Esophagus squamous epithelium (tissue), 5 donors: ENCODE data around the gene AMFR. TPM values are rescaled to one million over a fixed set of nuclear protein-coding genes. Genes with fewer than 3 reads are reported as not detected.
A peak's percentile ranks its signal among the peaks of the same experiment; 100 is the strongest.

ENCODE experiments used
- DNase-seq: peaks from one replicate; lab custom pipeline; 2025; lab: John Stamatoyannopoulos, UW
- H3K27ac ChIP-seq, 4 donors: fragments of 200-600 bp; sonication (generic); one replicate each; pipeline ENCODE4 v1.5.1; 2016 to 2019; ENCODE audit warnings: mild to moderate bottlenecking in 1 of 4
- H3K27me3 ChIP-seq, 4 donors: fragments of 200-600 bp; sonication (generic); 1 replicate in 3 of 4; 2 replicates in 1 of 4; pipeline versions ENCODE4 v1.5.1 to v1.6.0; 2017 to 2021; ENCODE audit warnings: antibody characterized with exemption in 1 of 4
- H3K36me3 ChIP-seq, 3 donors: fragments of 200-600 bp; sonication (generic); one replicate each; pipeline ENCODE4 v1.5.1; 2016 to 2019
- H3K4me1 ChIP-seq, 3 donors: fragments of 200-600 bp; sonication (generic); one replicate each; pipeline ENCODE4 v1.5.1; 2017 to 2019
- H3K4me3 ChIP-seq, 4 donors: fragments of 200-600 bp; sonication (generic); 1 replicate in 3 of 4; 2 replicates in 1 of 4; pipeline ENCODE4 v1.5.1; 2016 to 2019; ENCODE audit warnings: mild to moderate bottlenecking in 2 of 4, moderate library complexity in 1 of 4
- H3K9me3 ChIP-seq, 3 donors: fragments of 200-600 bp; sonication (generic); one replicate each; pipeline ENCODE4 v1.5.1; 2016 to 2019
- POLR2A ChIP-seq, 4 donors: fragments of 450-650 bp; IDR thresholded peaks; one replicate each; pipeline ENCODE4 v1.6.1; 2017; ENCODE audit warnings: antibody characterized with exemption in 4 of 4, mild to moderate bottlenecking in 4 of 4, moderate library complexity in 3 of 4
- WGBS, 2 donors: methylation state at CpG; one replicate each; pipeline ENCODE4 v1.1.5; 2018; 5-methylcytosine and 5-hydroxymethylcytosine counted together
- intact Hi-C: fragments of 100-400 bp; cut with DNase I; formaldehyde crosslinking; loops from one replicate; pipeline ENCODE4 v1.15.0; 2022
- total RNA-seq, 4 donors: library from RNA; depleted of rRNA; stranded (reverse); fragments of >200 nt; gene quantifications; one replicate each; pipeline ENCODE4 v1.1.0, GENCODE V29; 2016
- TF ChIP-seq, protein P1 (sequence below), 6 experiments: fragments of 450-650 bp in 4 of 6; fragments of 200-600 bp in 2 of 6; sonication (generic) in 2 of 6; IDR thresholded peaks; one replicate each; pipeline ENCODE4 v1.5.1; 2016 to 2019; ENCODE audit warnings: antibody characterized with exemption in 6 of 6, mild to moderate bottlenecking in 4 of 6, moderate library complexity in 4 of 6
- donor health status: DM: yes; HTN: yes; CAD: no.

Gene AMFR
- total RNA-seq, 4 donors from 2014 or later = 69.9 to 133 (median 111) TPM

DNA sequence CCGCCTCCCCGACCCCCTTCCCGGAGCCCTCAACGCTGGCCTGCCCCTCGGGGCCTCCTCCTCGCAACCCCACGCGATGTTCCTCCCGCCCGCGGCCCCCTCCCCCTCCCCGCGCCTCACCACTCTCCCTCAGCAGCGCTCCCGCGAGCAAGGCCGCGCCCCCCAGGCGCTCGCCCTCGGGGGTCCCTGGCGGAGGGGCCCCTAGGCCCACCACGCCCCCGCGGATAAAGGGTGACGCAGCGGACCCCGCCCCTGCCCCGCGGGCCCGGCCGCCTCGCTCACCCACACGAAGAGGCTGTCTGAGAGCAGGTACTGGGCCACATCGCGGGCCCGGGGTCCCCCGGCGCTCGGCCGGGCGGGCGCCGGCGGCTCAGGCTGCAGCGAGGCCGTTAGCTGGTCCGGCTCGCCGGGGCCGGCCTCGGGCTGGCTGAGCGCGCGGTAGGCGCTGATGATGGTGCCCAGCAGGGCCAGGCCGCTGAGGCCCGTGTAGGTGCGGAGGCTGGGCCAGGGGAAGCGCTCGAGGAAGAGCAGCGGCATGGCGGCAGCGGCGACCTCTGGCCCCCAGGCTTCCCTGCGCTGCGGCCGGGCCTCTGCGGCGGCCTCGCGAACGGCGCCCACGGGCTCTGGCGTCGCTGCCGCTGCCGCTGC lies 430 bp downstream of the AMFR start:
- TF ChIP-seq, protein P1, sequence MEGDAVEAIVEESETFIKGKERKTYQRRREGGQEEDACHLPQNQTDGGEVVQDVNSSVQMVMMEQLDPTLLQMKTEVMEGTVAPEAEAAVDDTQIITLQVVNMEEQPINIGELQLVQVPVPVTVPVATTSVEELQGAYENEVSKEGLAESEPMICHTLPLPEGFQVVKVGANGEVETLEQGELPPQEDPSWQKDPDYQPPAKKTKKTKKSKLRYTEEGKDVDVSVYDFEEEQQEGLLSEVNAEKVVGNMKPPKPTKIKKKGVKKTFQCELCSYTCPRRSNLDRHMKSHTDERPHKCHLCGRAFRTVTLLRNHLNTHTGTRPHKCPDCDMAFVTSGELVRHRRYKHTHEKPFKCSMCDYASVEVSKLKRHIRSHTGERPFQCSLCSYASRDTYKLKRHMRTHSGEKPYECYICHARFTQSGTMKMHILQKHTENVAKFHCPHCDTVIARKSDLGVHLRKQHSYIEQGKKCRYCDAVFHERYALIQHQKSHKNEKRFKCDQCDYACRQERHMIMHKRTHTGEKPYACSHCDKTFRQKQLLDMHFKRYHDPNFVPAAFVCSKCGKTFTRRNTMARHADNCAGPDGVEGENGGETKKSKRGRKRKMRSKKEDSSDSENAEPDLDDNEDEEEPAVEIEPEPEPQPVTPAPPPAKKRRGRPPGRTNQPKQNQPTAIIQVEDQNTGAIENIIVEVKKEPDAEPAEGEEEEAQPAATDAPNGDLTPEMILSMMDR (IDR thresholded peaks at IDR 0.05) = no peak
- peak in 2 of 4 donors; percentile 24 to 28 for TF ChIP-seq POLR2A (IDR thresholded peaks at IDR 0.05)
- intact Hi-C loops = no loop called here
- WGBS, 2 donors = 0% methylated on average over 2 of the region's 79 CpGs; no CpG with 5 or more reads in 1 of the 2 donors
- H3K4me1 ChIP-seq = peaks cover 11 to 67% (median 31%) of the 10 kb centered on the region in 3 donors
- no peaks in the 10 kb centered on the region for H3K27me3 ChIP-seq
- peak overlapping the region; percentile 61 to 98 (median 94) for H3K4me3 ChIP-seq
- no peaks in the 10 kb centered on the region for H3K36me3 ChIP-seq
- H3K9me3 ChIP-seq = no peaks in the 10 kb centered on the region
- H3K27ac ChIP-seq = peak overlapping the region; percentile 86 to 94 (median 94)
- DNase-seq = no peak

DNA sequence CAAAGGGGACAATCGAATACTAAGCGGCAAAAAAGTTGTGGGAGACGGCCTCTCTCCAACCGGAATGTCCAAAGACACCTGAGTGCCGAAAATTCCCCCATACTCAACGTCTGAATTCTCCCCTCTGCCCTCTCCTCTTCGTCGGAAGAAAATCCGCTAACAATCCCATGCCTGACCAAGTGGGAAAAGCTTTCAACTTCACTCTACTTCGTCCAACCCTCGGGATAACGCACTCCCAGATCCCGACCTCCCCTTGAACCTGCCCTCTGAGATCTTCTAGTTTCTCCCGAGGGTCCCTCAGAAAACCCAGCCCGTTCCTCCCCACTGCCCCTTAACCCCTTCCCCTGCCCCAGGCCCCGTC lies 961 bp downstream of the AMFR start:
- Histone ChIP-seq H3K27ac (peak overlapping the region; percentile 86 to 94 (median 94)), H3K27me3 (no peaks in the 10 kb centered on the region), H3K36me3 (no peaks in the 10 kb centered on the region), H3K4me1 (peaks cover 11 to 73% (median 36%) of the 10 kb centered on the region in 3 donors), H3K4me3 (peak overlapping the region; percentile 61 to 98 (median 94)), H3K9me3 (no peaks in the 10 kb centered on the region)
- TF ChIP-seq, protein P1 (IDR thresholded peaks at IDR 0.05) = no peak
- TF ChIP-seq POLR2A (IDR thresholded peaks at IDR 0.05) = no peak
- 1 to 3% methylated on average over 14 to 15 of the region's 16 CpGs for WGBS, 2 donors
- intact Hi-C loops = no loop called here
- no peak for DNase-seq

DNA sequence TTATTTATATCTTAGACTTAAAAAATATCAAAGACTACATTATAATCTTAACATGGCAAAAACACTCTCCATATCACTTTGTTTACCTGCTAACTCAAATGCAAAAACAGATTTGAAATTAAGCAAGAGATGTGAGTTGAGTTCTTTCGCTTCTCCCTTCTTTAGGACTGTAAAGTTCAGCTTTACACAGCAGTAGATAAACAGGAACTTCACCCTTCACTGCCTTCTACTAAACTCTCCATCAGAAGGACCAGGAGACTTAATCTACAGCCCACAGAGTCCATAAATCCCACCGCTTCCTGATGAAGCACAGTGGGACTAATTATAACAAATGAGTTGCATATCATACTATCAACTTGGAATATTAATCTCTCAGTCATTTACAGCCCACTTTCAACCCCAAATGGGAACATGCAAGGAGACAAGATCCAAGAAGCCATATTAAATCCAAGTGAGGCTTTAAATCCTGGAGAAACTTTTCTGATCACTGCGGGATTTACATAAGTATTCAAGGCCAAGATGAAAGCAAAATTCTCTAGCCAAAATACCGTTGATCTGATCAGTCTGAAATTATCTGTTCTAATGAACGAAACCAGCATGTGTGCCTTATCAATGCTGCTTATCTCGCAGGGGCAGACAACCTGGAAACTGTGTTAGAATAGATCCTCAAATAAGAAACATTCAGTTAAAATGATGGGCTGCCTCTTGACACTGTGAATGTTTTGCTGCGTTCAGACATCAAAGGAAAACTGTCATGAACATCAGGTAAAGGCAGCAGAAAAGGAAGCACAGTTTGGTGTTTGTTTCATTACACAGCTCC lies 1.6 kb downstream of the AMFR start:
- 19 to 28% methylated on average over 7 of the region's 7 CpGs for whole genome bisulfite sequencing, 2 donors
- H3K9me3 ChIP-seq = no peaks in the 10 kb centered on the region
- H3K27ac ChIP-seq = peak overlapping the region; percentile 86 to 94 (median 94)
- no peaks in the 10 kb centered on the region for H3K36me3 ChIP-seq
- no peaks in the 10 kb centered on the region for H3K27me3 ChIP-seq
- peak overlapping the region; percentile 61 to 98 (median 94) for H3K4me3 ChIP-seq
- intact Hi-C loops = no loop called here
- TF ChIP-seq, protein P1 (IDR thresholded peaks at IDR 0.05) = no peak
- TF ChIP-seq POLR2A (IDR thresholded peaks at IDR 0.05) = no peak
- no peak for DNase-seq
- H3K4me1 ChIP-seq = peaks cover 14 to 78% (median 37%) of the 10 kb centered on the region in 3 donors

DNA sequence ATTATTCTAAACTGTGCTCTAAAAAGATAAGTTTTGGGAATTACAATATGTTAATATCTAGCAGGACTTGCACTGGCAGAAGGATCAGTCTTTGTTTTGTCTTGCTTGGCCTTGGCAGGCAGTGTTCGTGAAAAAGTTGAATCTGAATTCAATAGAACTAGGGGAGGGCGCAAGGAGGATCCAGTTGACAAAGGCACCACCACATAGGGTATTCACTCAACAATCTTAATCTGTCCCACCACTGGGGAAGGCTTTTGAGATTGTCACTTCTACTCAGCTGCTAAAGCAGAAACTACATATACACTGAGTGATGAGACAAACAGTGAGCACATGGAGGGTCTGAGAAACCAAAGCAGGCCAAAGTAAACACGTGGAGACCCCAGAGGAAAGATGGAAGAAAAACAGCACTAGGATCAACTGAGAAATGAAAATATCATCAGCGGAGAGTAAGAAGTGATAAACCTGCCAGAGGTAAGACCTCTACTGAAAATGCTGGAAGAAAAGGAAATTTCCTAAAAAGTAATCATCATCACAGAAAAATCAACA lies 2.4 kb downstream of the AMFR start:
- 66 to 71% methylated on average over 4 of the region's 4 CpGs for WGBS, 2 donors
- Histone ChIP-seq H3K4me1 (peaks cover 14 to 84% (median 37%) of the 10 kb centered on the region in 3 donors), H3K27me3 (no peaks in the 10 kb centered on the region), H3K4me3 (peak overlapping the region in 1 of 4 donors; percentile 61), H3K36me3 (no peaks in the 10 kb centered on the region), H3K27ac (peak overlapping the region in 1 of 4 donors; percentile 86), H3K9me3 (no peaks in the 10 kb centered on the region)
- TF ChIP-seq, protein P1 (IDR thresholded peaks at IDR 0.05) = no peak
- no peak for TF ChIP-seq POLR2A (IDR thresholded peaks at IDR 0.05)
- intact Hi-C loops = no loop called here
- DNase-seq = no peak
